GM23248 (cell line): ENCODE measurements around the gene CDYL. TPM values are rescaled to one million over a fixed set of nuclear protein-coding genes. Genes with fewer than 3 reads are reported as not detected.
"Not testable (repeated sequence)": the region's sequence is repeated elsewhere in the genome, so short reads cannot be mapped to it uniquely, and the experiment has no call there.

Source experiments
- DNase-seq: peaks from one replicate; pipeline ENCODE4 v3.0.0-alpha.2; 2015
- H2AFZ ChIP-seq: fragments of 200-600 bp; sonication (generic); 2 replicates; pipeline ENCODE4 v1.6.1; 2016; ENCODE audit warnings: antibody characterized with exemption
- H3F3A ChIP-seq: fragments of 200-600 bp; sonication (generic); 2 replicates; pipeline ENCODE4 v1.6.1; 2016; ENCODE audit warnings: mild to moderate bottlenecking, antibody characterized with exemption, mixed run types; ENCODE audit not compliant: insufficient read depth
- H3K27ac ChIP-seq: fragments of 200-600 bp; sonication (generic); 2 replicates; pipeline ENCODE4 v1.5.1; 2016; ENCODE audit warnings: mild to moderate bottlenecking
- H3K27me3 ChIP-seq: fragments of 200-600 bp; sonication (generic); replicated peaks from 2 replicates; pipeline ENCODE4 v1.6.1; 2016; ENCODE audit warnings: mild to moderate bottlenecking; ENCODE audit not compliant: insufficient read depth
- H3K36me3 ChIP-seq: fragments of 200-600 bp; sonication (generic); 2 replicates; pipeline ENCODE4 v1.6.1; 2016; ENCODE audit warnings: low read depth, mild to moderate bottlenecking
- H3K4me1 ChIP-seq: fragments of 200-600 bp; sonication (generic); 2 replicates; pipeline ENCODE4 v1.6.1; 2016; ENCODE audit warnings: mild to moderate bottlenecking; ENCODE audit not compliant: insufficient read depth
- H3K4me2 ChIP-seq: fragments of 200-600 bp; sonication (generic); one replicate; pipeline ENCODE4 v1.6.1; 2016; ENCODE audit warnings: mild to moderate bottlenecking; ENCODE audit not compliant: unreplicated experiment
- H3K4me3 ChIP-seq: fragments of 200-600 bp; sonication (generic); 2 replicates; pipeline ENCODE4 v1.5.1; 2016; ENCODE audit warnings: mild to moderate bottlenecking
- H3K79me2 ChIP-seq: fragments of 200-600 bp; sonication (generic); 2 replicates; pipeline ENCODE4 v1.6.1; 2016; ENCODE audit warnings: mild to moderate bottlenecking; ENCODE audit not compliant: insufficient read depth
- H3K9ac ChIP-seq: fragments of 200-600 bp; sonication (generic); 2 replicates; pipeline ENCODE4 v1.6.1; 2016; ENCODE audit warnings: mild to moderate bottlenecking
- H3K9me2 ChIP-seq: fragments of 200-600 bp; sonication (generic); 2 replicates; pipeline ENCODE4 v1.6.1; 2016; ENCODE audit warnings: mixed run types, mild to moderate bottlenecking, moderate library complexity; ENCODE audit not compliant: insufficient read depth
- H3K9me3 ChIP-seq: fragments of 200-600 bp; sonication (generic); one replicate; pipeline ENCODE4 v1.6.1; 2017; ENCODE audit warnings: low read depth
- H4K20me1 ChIP-seq: fragments of 200-600 bp; sonication (generic); 2 replicates; pipeline ENCODE4 v1.6.0; 2016; ENCODE audit not compliant: insufficient read depth
- EZH2 ChIP-seq: fragments of 200-600 bp; sonication (generic); IDR thresholded peaks from 2 replicates; pipeline ENCODE4 v1.6.1; 2018; ENCODE audit warnings: antibody characterized with exemption, mild to moderate bottlenecking; ENCODE audit not compliant: insufficient read depth, poor library complexity, severe bottlenecking
- EZH2phosphoT487 ChIP-seq: fragments of 200-600 bp; sonication (generic); IDR thresholded peaks from 2 replicates; pipeline ENCODE4 v1.6.1; 2018; ENCODE audit warnings: antibody characterized with exemption, moderate library complexity, mild to moderate bottlenecking, low read depth; ENCODE audit not compliant: insufficient read depth
- WGBS, 2 experiments: methylation state at CpG; one replicate each; pipeline ENCODE4 v1.1.6; 2015 to 2017; ENCODE audit warnings: low lambda C conversion rate in 2 of 2, low coverage in 1 of 2; ENCODE audit errors: missing lambda C conversion rate in 2 of 2; 5-methylcytosine and 5-hydroxymethylcytosine counted together
- in situ Hi-C: fragments of 300-500 bp; cut with MboI; formaldehyde crosslinking; loops from 2 replicates; pipeline ENCODE4 v1.15.0; 2020
- polyA plus RNA-seq: library from polyadenylated mRNA; unstranded; fragments of >200 nt; fragmentation: Nextera tagmentation; extraction: Ambion mirVana; gene quantifications from 2 replicates; pipeline ENCODE4 v1.2.1, GENCODE V29; 2016
- total RNA-seq: library from RNA; depleted of rRNA; stranded (reverse); fragments of >200 nt; shearing (Covaris generic); gene quantifications from 2 replicates; pipeline ENCODE4 v1.2.3, GENCODE V29; 2014; rRNA removed

CDYL gene
- total and polyA plus RNA-seq, 2 experiments from 2014 or later: 7.9 to 27.9 TPM

GRCh38 chr6:5004373-5005037, 228.3 kb downstream of the CDYL start:
- peak overlapping the region; percentile 87 for H3K4me2 ChIP-seq
- TF ChIP-seq EZH2 (no peak), EZH2phosphoT487 (no peak)
- H2AFZ ChIP-seq: peak overlapping the region; percentile 96
- no peaks in the 10 kb centered on the region for H3F3A ChIP-seq
- no peaks in the 10 kb centered on the region for H3K27me3 ChIP-seq
- peak; percentile 34 for DNase-seq
- peak overlapping the region; percentile 78 for H3K27ac ChIP-seq
- no peaks in the 10 kb centered on the region for H4K20me1 ChIP-seq
- 10 to 11% methylated on average over 12 of the region's 12 CpGs for WGBS, 2 experiments
- H3K9ac ChIP-seq: peak overlapping the region; percentile 85
- H3K4me3 ChIP-seq: peak overlapping the region; percentile 82
- H3K9me2 ChIP-seq: no peaks in the 10 kb centered on the region
- H3K36me3 ChIP-seq: no peaks in the 10 kb centered on the region; the same call in 1 of the 2 replicates
- no peaks in the 10 kb centered on the region for H3K4me1 ChIP-seq
- in situ Hi-C loops: no loop called here
- no peaks in the 10 kb centered on the region for H3K79me2 ChIP-seq
- H3K9me3 ChIP-seq: no peaks in the 10 kb centered on the region

- H3K27ac ChIP-seq, in situ Hi-C loops, H3K4me1 ChIP-seq, H3K36me3 ChIP-seq, H3K9me2 ChIP-seq, H3K9me3 ChIP-seq, H3K27me3 ChIP-seq, H3K79me2 ChIP-seq, H4K20me1 ChIP-seq, DNase-seq, H3F3A ChIP-seq: not testable (repeated sequence)
- peak overlapping the region; percentile 87 for H3K4me2 ChIP-seq
- WGBS, 2 experiments: 92 to 96% methylated on average over 5 of the region's 5 CpGs
- peak overlapping the region; percentile 85; the same call in 1 of the 2 replicates for H3K9ac ChIP-seq
- peak overlapping the region; percentile 96 for H2AFZ ChIP-seq
- H3K4me3 ChIP-seq: peak overlapping the region; percentile 82
Measured at GRCh38 chr6:5005038-5005433, 228.8 kb downstream of the CDYL start.

Other genes starting within 250 kb of the CDYL start
- 16.2 and 29.3 TPM in 2 replicates for gene RPP40, start 227.6 kb downstream of the CDYL start, total RNA-seq
- gene RPP40, start 227.6 kb downstream of the CDYL start, polyA plus RNA-seq: 21.9 and 29.0 TPM in 2 replicates